Aorta (tissue), 5 donors: ENCODE results near the gene PITHD1. TPM values are rescaled to one million over a fixed set of nuclear protein-coding genes. Genes with fewer than 3 reads are reported as not detected.

Experiments
- ATAC-seq: fragments of 200-7000 bp; cut with Tn5 transposase; one replicate; pipeline ENCODE4 v1.9.1; 2022; ENCODE audit warnings: moderate library complexity; ENCODE audit not compliant: low FRiP score
- DNase-seq, 2 donors: peaks; one replicate each; pipeline ENCODE4 v3.0.0-alpha.2; 2020
- H3K27ac ChIP-seq, 2 donors: one replicate each; pipeline ENCODE4 v1.5.1; 2013; ENCODE audit warnings: low read length in 2 of 2, mild to moderate bottlenecking in 2 of 2, moderate library complexity in 2 of 2, control low read depth in 1 of 2, inconsistent platforms in 1 of 2, low read depth in 1 of 2
- H3K27me3 ChIP-seq, 2 donors: one replicate each; pipeline ENCODE4 v1.6.1; 2013; ENCODE audit warnings: control low read depth in 1 of 2, low read length in 1 of 2, mild to moderate bottlenecking in 1 of 2, moderate library complexity in 1 of 2; ENCODE audit not compliant: insufficient read depth in 2 of 2, control insufficient read depth in 1 of 2
- H3K36me3 ChIP-seq, 2 donors: one replicate each; pipeline ENCODE4 v1.6.1; 2013; ENCODE audit warnings: control low read depth in 1 of 2, low read length in 1 of 2, mild to moderate bottlenecking in 1 of 2; ENCODE audit not compliant: insufficient read depth in 2 of 2, control insufficient read depth in 1 of 2
- H3K4me1 ChIP-seq, 2 donors: one replicate each; pipeline ENCODE4 v1.6.1; 2013; ENCODE audit warnings: low read length in 2 of 2, control low read depth in 1 of 2, mild to moderate bottlenecking in 1 of 2, moderate library complexity in 1 of 2; ENCODE audit not compliant: insufficient read depth in 2 of 2, control insufficient read depth in 1 of 2
- H3K4me3 ChIP-seq, 2 donors: one replicate each; pipeline ENCODE4 v1.5.1; 2013; ENCODE audit warnings: low read length in 2 of 2, control low read depth in 1 of 2, mild to moderate bottlenecking in 1 of 2
- H3K9me3 ChIP-seq: one replicate; pipeline ENCODE4 v1.6.1; 2013; ENCODE audit warnings: mild to moderate bottlenecking, low read length; ENCODE audit not compliant: control insufficient read depth
- WGBS, 2 donors: extraction: QIAGEN DNeasy Blood & Tissue Kit; methylation state at CpG; one replicate each; pipeline ENCODE4 v1.1.7; 2013; 5-methylcytosine and 5-hydroxymethylcytosine counted together
- intact Hi-C, 2 donors: fragments of 100-400 bp; cut with DNase I; formaldehyde crosslinking; loops; one replicate each; pipeline versions ENCODE4 v1.14.2 to v1.15.0; 2022
- polyA plus RNA-seq, 2 donors: library from polyadenylated mRNA; stranded (reverse); fragments of 200-250 nt; gene quantifications; one replicate each; pipeline ENCODE4 v1.2.3, GENCODE V29; 2013
- total RNA-seq, 2 donors: library from RNA; stranded (reverse); fragmentation: NEBNext Ultra II Directional; extraction: Animal tissue kit (Norgen Biotek cat#: 25700); gene quantifications; one replicate each; pipeline ENCODE4 v1.2.1, GENCODE V29; 2021
- donor health status: healthy with polysubstance abuse.
- donor health status: Bipolar disorder and iron deficiency.
- donor health status: DM: no; HTN: no; CAD: no.
- donor health status: DM: no; HTN: no; CAD: no.
- donor health status: DM: yes; HTN: yes; CAD: no.

Gene PITHD1
- total and polyA plus RNA-seq, 4 donors: 33.9 to 40.3 (median 37.4) TPM

DNA sequence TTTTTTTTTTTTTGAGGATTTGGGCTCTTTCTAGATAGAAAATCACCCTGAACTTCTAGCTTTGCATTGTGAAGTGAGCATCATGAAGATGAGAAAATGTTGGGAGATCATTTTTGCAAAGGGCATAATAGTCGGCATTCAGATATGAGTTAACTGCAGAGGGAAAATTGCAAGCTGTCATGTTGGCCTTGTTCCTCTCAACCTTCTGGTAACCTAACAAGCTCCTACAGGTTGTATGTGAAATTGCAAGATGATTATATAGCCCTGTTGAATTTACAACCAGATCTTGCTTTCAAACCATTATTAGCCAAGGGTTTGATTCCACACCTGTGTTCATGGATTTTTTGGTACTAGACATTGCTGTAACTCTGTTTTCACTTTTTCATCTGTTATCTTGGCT is 32.7 kb upstream of the PITHD1 start:
- H3K9me3 ChIP-seq: no peaks in the 10 kb centered on the region
- H3K4me1 ChIP-seq: peaks cover 2 to 3% of the 10 kb centered on the region in 2 donors
- H3K4me3 ChIP-seq: no peak overlapping the region
- no peaks in the 10 kb centered on the region for H3K36me3 ChIP-seq
- ATAC-seq (no peak), DNase-seq (no peak)
- intact Hi-C loops: no loop called here
- no peak overlapping the region for H3K27ac ChIP-seq
- no peaks in the 10 kb centered on the region for H3K27me3 ChIP-seq
- WGBS, 2 donors: 65% methylated on average over 1 of the region's 1 CpG

DNA sequence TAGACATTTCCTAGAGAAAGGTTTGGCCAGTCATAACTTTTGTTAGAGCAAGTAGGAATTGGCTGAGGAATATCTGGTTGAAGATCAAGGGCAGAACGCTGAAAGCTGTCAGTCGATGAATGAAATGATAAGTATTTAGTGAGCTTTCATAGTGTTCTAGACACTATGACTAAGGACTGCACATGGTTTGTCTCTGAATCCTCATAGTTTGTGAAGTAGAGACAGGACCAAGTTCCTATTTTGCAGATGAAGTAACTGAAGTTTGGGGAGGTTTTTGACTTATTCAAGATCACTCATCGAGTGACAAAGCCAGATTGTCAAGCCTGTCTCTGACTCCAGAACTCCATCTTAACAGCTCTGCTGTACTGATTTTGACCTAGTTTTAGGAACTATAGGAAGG is 30.2 kb upstream of the PITHD1 start:
- Histone ChIP-seq H3K9me3 (no peaks in the 10 kb centered on the region), H3K4me3 (no peak overlapping the region), H3K36me3 (peaks cover 5 to 9% of the 10 kb centered on the region in 2 donors), H3K27ac (no peak overlapping the region), H3K27me3 (no peaks in the 10 kb centered on the region), H3K4me1 (peaks cover 0 to 3% of the 10 kb centered on the region in 2 donors)
- intact Hi-C loops: no loop called here
- DNase-seq (no peak), ATAC-seq (no peak)
- whole genome bisulfite sequencing, 2 donors: 74% methylated on average over 3 of the region's 3 CpGs

DNA sequence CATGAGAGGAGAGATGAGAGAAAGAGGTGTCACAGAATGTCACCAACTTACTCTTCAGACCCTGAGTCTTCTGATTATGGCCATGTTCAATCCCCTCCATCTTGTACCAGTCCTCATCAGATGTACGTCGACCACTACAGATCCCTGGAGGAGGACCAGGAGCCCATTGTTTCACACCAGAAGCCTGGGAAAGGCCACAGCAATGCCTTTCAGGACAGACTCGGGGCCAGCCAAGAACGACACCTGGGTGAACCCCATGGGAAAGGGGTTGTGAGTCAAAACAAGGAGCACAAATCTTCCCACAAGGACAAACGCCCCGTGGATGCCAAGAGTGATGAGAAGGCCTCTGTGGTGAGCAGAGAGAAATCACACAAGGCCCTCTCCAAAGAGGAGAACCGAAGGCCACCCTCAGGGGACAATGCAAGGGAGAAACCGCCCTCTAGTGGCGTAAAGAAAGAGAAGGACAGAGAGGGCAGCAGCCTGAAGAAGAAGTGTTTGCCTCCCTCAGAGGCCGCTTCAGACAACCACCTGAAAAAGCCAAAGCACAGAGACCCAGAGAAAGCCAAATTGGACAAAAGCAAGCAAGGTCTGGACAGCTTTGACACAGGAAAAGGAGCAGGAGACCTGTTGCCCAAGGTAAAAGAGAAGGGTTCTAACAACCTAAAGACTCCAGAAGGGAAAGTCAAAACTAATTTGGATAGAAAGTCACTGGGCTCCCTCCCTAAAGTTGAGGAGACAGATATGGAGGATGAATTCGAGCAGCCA is 27.0 kb upstream of the PITHD1 start:
- Histone ChIP-seq H3K4me3 (no peak overlapping the region), H3K36me3 (peaks cover 18 to 21% of the 10 kb centered on the region in 2 donors), H3K4me1 (no peaks in the 10 kb centered on the region), H3K27me3 (no peaks in the 10 kb centered on the region), H3K27ac (no peak overlapping the region), H3K9me3 (no peaks in the 10 kb centered on the region)
- no peak for DNase-seq
- no peak for ATAC-seq
- 50 to 63% methylated on average over 11 of the region's 11 CpGs for WGBS, 2 donors
- intact Hi-C loops: no loop called here

DNA sequence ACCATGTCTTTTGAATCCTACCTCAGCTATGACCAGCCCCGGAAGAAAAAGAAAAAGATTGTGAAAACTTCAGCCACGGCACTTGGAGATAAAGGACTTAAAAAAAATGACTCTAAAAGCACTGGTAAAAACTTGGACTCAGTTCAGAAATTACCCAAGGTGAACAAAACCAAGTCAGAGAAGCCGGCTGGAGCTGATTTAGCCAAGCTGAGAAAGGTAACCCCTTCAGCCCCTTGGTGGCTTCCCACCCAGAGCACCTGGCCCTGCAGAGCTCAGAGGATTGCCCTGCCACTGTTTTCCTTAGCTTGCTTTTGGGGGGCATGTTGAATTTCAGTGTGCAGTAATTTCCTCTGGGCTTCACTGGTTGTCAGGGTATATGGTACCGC is 26.4 kb upstream of the PITHD1 start:
- no peak overlapping the region for H3K4me3 ChIP-seq
- peaks cover 18 to 21% of the 10 kb centered on the region in 2 donors for H3K36me3 ChIP-seq
- H3K9me3 ChIP-seq: no peaks in the 10 kb centered on the region
- WGBS, 2 donors: 65 to 71% methylated on average over 4 of the region's 4 CpGs
- ATAC-seq (no peak), DNase-seq (no peak)
- no peaks in the 10 kb centered on the region for H3K4me1 ChIP-seq
- H3K27me3 ChIP-seq: no peaks in the 10 kb centered on the region
- intact Hi-C loops: no loop called here
- no peak overlapping the region for H3K27ac ChIP-seq

DNA sequence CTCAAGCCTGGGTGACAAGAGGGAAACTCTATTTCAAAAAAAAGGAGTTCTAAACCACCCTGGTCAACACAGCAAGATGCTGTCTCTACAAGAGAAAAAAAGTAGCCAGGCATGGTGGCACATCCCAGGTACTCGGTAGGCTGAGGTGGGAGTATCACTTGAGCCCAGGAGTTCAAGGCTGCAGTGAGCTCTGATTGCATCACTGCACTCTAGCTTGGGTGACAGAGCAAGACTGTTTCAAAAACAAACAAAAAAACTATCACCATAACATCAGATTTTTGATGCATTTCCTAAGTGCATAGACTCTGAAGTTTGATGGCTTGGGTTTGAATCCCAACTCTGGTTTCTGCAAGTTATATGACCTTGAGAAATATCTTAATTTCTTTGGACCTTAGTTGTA is 25.3 kb upstream of the PITHD1 start:
- Histone ChIP-seq H3K36me3 (peaks cover 20 to 21% of the 10 kb centered on the region in 2 donors), H3K4me1 (no peaks in the 10 kb centered on the region), H3K27me3 (no peaks in the 10 kb centered on the region), H3K27ac (no peak overlapping the region), H3K4me3 (no peak overlapping the region), H3K9me3 (no peaks in the 10 kb centered on the region)
- ATAC-seq: no peak
- DNase-seq: no peak
- 87 to 88% methylated on average over 1 of the region's 1 CpG for WGBS, 2 donors
- intact Hi-C loops: no loop called here

DNA sequence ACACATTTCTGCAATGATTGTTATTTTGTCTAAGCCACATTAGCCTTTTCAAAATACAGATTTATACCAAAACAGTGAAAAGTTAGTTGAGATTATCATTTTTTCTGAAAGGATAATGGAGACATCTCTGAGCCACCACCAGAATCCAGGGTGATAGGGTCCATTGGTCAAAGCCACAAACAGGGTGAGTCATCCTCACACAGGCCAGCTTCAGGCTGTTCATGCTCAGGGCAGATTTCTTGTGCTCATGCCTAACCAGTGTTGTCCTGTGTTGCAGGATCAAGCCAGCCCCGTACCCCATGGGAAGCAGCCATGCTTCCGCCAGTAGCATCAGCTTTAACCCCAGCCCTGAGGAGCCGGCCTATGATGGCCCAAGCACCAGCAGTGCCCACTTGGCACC is 21.5 kb upstream of the PITHD1 start:
- 87 to 91% methylated on average over 3 of the region's 3 CpGs for WGBS, 2 donors
- Histone ChIP-seq H3K4me1 (no peaks in the 10 kb centered on the region), H3K27ac (no peak overlapping the region), H3K9me3 (no peaks in the 10 kb centered on the region), H3K27me3 (no peaks in the 10 kb centered on the region), H3K36me3 (peaks cover 20 to 22% of the 10 kb centered on the region in 2 donors), H3K4me3 (no peak overlapping the region)
- intact Hi-C loops: no loop called here
- DNase-seq (no peak), ATAC-seq (no peak)

DNA sequence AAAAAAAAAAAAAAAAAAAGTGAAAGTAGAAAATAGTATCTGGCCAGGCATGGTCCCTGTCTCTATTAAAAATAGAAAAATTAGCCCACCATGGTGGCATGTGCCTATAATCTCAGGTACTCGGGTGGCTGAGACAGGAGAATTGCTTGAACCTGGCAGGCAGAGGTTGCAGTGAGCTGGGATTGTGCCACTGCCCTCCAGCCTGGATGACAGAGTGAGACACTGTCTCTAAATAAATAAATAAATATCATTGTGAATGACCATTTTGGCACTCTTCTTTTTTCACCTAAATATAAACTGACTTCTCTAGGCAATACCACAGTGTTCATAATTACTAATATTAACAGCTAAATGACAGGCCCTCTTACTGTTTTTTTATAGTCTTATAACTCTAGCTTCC is 20.4 kb upstream of the PITHD1 start:
- ATAC-seq (no peak), DNase-seq (no peak)
- no peaks in the 10 kb centered on the region for H3K27me3 ChIP-seq
- H3K4me3 ChIP-seq: no peak overlapping the region
- no peak overlapping the region for H3K27ac ChIP-seq
- peaks cover 19% of the 10 kb centered on the region in 2 donors for H3K36me3 ChIP-seq
- WGBS, 2 donors: 88 to 91% methylated on average over 1 of the region's 1 CpG
- H3K9me3 ChIP-seq: no peaks in the 10 kb centered on the region
- intact Hi-C loops: no loop called here
- H3K4me1 ChIP-seq: no peaks in the 10 kb centered on the region

DNA sequence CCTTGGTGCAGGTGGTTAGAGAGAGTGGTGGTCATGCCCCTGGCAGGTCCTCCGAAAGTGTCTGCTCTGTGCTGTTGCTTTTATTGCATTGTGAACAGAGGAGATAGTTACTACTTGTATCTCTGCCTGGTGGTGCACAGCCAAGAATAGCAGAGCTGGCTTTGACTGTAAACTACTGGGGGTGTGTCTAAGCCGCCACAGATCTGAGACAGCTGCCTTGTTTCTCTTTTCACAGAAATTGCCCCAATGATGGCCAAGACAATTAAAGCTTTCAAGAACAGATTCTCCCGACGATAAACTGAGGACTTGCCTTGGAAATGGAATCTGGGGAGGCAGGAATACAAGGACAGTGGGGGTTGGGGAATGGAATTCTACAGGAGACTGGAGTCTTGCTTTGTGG is 18.9 kb upstream of the PITHD1 start:
- peaks cover 14% of the 10 kb centered on the region in 2 donors for H3K36me3 ChIP-seq
- DNase-seq (no peak), ATAC-seq (no peak)
- intact Hi-C loops: no loop called here
- H3K27ac ChIP-seq: no peak overlapping the region
- no peaks in the 10 kb centered on the region for H3K9me3 ChIP-seq
- H3K4me1 ChIP-seq: no peaks in the 10 kb centered on the region
- no peak overlapping the region for H3K4me3 ChIP-seq
- H3K27me3 ChIP-seq: no peaks in the 10 kb centered on the region
- 26 to 34% methylated on average over 4 of the region's 4 CpGs for WGBS, 2 donors

DNA sequence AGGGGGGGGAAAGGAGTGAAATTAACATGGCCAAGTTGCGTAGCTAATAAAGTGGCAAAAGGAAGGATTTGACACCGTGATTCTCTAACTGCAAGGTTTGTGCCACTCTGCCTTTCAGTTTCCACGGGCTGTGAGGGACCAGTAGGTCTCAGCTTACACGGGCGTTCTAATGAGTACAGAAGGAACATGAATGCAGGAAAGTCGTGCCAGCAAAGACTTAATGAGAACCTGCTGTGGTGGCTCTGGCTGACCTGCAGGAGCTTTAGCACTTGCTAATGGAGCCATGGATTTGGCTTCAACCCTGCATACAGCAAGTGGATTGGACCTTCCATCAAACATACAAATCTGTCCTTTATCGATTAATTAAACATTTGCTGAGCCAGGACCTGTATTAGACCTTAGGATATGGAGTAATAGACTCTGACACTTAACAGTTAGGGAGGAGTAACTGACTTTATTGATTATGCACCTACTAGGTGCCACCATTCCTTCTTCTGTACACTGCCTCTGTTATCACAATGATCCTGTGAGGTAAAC is 15.1 kb upstream of the PITHD1 start:
- 81 to 83% methylated on average over 7 of the region's 7 CpGs for WGBS, 2 donors
- H3K4me3 ChIP-seq: no peak overlapping the region
- intact Hi-C loops: no loop called here
- H3K27ac ChIP-seq: no peak overlapping the region
- H3K4me1 ChIP-seq: no peaks in the 10 kb centered on the region
- ATAC-seq: no peak
- no peaks in the 10 kb centered on the region for H3K9me3 ChIP-seq
- no peak for DNase-seq
- H3K27me3 ChIP-seq: no peaks in the 10 kb centered on the region
- peaks cover 4 to 7% of the 10 kb centered on the region in 2 donors for H3K36me3 ChIP-seq
